SK-N-SH (cell line): ENCODE measurements around the gene ZBTB6.

Experiments used
- CHD2 ChIP-seq: fragments of 150-350 bp; IDR thresholded peaks from 2 replicates; pipeline ENCODE4 v1.6.1; 2018; ENCODE audit warnings: low read length; ENCODE audit not compliant: partially characterized antibody
- ELF1 ChIP-seq: IDR thresholded peaks from 2 replicates; pipeline ENCODE4 v1.4.0; 2012
- EP300 ChIP-seq, 2 experiments: IDR thresholded peaks; 2 replicates each; pipeline versions ENCODE4 v1.4.0 to v1.6.1; 2012; ENCODE audit warnings: borderline replicate concordance in 1 of 2, low read depth in 1 of 2, low read length in 1 of 2
- EZH2phosphoT487 ChIP-seq: fragments of 200-600 bp; sonication (generic); IDR thresholded peaks from 2 replicates; pipeline ENCODE4 v1.6.1; 2017; ENCODE audit warnings: low read depth, mixed run types, mild to moderate bottlenecking, antibody characterized with exemption, moderate library complexity, borderline replicate concordance
- POLR2AphosphoS5 ChIP-seq: IDR thresholded peaks from 2 replicates; pipeline ENCODE4 v1.6.1; 2012; ENCODE audit warnings: low read depth, low read length
- RAD21 ChIP-seq: IDR thresholded peaks from 2 replicates; pipeline ENCODE4 v1.6.1; 2012; ENCODE audit warnings: mild to moderate bottlenecking, low read length
- RCOR1 ChIP-seq: fragments of 150-350 bp; IDR thresholded peaks from 2 replicates; pipeline ENCODE4 v1.6.1; 2017; ENCODE audit warnings: antibody characterized with exemption, low read length
- RXRA ChIP-seq: IDR thresholded peaks from 2 replicates; pipeline ENCODE4 v1.4.0; 2012; ENCODE audit warnings: low read depth, mild to moderate bottlenecking, borderline replicate concordance
- SMC3 ChIP-seq: IDR thresholded peaks from 2 replicates; pipeline ENCODE4 v1.6.1; 2012; ENCODE audit warnings: low read depth, low read length, improper control_type of control experiment
- TAF1 ChIP-seq: IDR thresholded peaks from 2 replicates; pipeline ENCODE4 v1.6.1; 2012; ENCODE audit warnings: low read depth, mild to moderate bottlenecking, low read length, moderate library complexity, borderline replicate concordance
- YY1 ChIP-seq: IDR thresholded peaks from 2 replicates; pipeline ENCODE4 v1.4.0; 2012; ENCODE audit warnings: low read depth, mild to moderate bottlenecking
- TF ChIP-seq, protein P1 (sequence below): fragments of 150-350 bp; IDR thresholded peaks from 2 replicates; pipeline ENCODE4 v1.6.1; 2017; ENCODE audit warnings: antibody characterized with exemption, low read length, low read depth, borderline replicate concordance
- TF ChIP-seq, protein P2 (sequence below): fragments of 200-600 bp; sonication (generic); IDR thresholded peaks from 2 replicates; pipeline ENCODE4 v1.6.1; 2017; ENCODE audit warnings: antibody characterized with exemption, mild to moderate bottlenecking, moderate library complexity
- TF ChIP-seq, protein P3 (sequence below): IDR thresholded peaks from 2 replicates; pipeline ENCODE4 v1.4.0; 2012; ENCODE audit warnings: low read depth

DNA sequence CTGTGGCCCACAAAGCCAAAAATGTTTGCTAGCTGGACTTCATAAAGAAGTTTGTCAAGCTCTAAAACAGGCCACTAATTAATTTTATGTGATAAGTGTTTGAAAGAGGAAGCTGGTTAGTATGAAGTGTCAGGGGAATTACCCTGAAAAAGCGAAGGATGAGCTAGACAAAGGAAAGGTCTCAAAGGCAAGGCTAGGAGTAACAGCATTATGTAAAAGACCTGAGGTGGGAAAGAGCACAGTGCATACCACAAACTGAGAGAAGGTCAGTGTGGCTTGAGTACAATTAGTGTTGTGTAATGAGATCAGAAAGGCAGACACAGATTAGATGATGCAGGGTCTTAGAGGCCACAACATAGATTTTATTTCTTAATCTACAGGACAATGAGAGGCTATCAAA lies 37.6 kb downstream of the ZBTB6 start:
- TF ChIP-seq RCOR1: no peak
- TF ChIP-seq SMC3: no peak
- TF ChIP-seq, protein P1, sequence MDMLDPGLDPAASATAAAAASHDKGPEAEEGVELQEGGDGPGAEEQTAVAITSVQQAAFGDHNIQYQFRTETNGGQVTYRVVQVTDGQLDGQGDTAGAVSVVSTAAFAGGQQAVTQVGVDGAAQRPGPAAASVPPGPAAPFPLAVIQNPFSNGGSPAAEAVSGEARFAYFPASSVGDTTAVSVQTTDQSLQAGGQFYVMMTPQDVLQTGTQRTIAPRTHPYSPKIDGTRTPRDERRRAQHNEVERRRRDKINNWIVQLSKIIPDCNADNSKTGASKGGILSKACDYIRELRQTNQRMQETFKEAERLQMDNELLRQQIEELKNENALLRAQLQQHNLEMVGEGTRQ: no peak
- TF ChIP-seq, protein P2, sequence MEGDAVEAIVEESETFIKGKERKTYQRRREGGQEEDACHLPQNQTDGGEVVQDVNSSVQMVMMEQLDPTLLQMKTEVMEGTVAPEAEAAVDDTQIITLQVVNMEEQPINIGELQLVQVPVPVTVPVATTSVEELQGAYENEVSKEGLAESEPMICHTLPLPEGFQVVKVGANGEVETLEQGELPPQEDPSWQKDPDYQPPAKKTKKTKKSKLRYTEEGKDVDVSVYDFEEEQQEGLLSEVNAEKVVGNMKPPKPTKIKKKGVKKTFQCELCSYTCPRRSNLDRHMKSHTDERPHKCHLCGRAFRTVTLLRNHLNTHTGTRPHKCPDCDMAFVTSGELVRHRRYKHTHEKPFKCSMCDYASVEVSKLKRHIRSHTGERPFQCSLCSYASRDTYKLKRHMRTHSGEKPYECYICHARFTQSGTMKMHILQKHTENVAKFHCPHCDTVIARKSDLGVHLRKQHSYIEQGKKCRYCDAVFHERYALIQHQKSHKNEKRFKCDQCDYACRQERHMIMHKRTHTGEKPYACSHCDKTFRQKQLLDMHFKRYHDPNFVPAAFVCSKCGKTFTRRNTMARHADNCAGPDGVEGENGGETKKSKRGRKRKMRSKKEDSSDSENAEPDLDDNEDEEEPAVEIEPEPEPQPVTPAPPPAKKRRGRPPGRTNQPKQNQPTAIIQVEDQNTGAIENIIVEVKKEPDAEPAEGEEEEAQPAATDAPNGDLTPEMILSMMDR: no peak
- TF ChIP-seq, protein P3, sequence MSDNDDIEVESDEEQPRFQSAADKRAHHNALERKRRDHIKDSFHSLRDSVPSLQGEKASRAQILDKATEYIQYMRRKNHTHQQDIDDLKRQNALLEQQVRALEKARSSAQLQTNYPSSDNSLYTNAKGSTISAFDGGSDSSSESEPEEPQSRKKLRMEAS: no peak
- TF ChIP-seq EP300 (IDR thresholded peaks at IDR 0.05; ENCODE audit: borderline replicate concordance in 1 of 2, low read depth in 1 of 2, low read length in 1 of 2): no peak
- TF ChIP-seq TAF1: no peak
- no peak for TF ChIP-seq YY1
- TF ChIP-seq ELF1: no peak
- TF ChIP-seq RXRA: no peak
- no peak for TF ChIP-seq RAD21
- TF ChIP-seq POLR2AphosphoS5: no peak
- no peak for TF ChIP-seq CHD2
- TF ChIP-seq EZH2phosphoT487: no peak
